ENCODE measurements around the gene THSD4.
"Not testable (repeated sequence)": the region's sequence is repeated elsewhere in the genome, so short reads cannot be mapped to it uniquely, and the experiment has no call there.

Gene THSD4

DNA sequence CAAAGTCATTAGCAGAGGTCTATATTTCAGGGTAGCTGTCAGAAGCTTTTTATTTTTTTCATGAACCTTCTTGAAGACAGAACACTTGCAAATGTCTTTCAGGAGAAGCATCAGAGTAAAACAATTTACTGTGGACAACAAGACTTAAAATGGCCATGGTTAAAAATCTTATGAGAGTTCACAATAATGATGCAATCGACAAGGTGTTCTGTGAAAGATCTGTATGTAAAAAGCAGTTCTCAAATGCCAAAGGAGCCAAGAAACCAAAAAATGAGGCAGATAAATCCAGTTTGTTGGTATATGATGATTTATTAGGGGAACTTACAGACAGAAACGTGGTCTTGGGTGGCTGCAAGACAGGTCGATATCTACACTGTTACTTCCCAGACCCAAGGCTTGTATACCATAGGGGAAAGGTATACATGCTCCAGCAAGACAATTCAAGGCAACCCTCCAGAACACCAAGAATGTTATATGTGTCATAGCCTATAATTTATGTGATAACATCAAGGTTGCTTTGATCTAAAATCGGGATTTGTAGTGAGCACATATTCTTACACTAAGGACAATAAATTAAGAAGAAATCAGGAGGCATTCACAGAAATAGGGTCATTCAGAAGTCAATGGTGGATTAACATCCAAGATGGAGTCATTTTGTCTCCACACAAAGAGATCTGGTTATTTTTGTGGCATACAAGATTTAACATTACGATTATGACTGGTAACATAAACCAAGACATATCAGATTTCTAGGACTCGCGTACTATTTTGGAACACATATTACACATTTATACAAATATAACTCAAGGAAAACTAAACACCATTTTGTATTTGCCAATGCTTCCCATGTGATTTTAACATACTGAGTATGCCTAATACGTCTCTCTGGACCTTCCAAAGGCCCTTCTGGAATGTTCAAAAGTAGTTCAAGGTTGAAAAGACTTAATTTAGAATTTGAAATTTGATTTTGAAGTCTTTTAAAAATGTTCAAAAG lies 316.4 kb downstream of the THSD4 start:
- no peak for TF ChIP-seq Cebpa-rat (IDR thresholded peaks at IDR 0.05)
- Histone ChIP-seq H3K36me3 (no peaks in the 10 kb centered on the region), H3K27me3 (no peaks in the 10 kb centered on the region), H3K27ac (no peak overlapping the region), H3K9ac (no peak overlapping the region), H4K20me1 (no peaks in the 10 kb centered on the region), H3K9me3 (replicated peaks in 1 of 11) (no peaks in the 10 kb centered on the region), H3K4me2 (no peak overlapping the region), H3K4me3 (no peak overlapping the region), H3K4me1 (peaks cover 0 to 12% (median 3%) of the 10 kb centered on the region in 10 experiments; a peak in 7 of 20 replicates)

DNA sequence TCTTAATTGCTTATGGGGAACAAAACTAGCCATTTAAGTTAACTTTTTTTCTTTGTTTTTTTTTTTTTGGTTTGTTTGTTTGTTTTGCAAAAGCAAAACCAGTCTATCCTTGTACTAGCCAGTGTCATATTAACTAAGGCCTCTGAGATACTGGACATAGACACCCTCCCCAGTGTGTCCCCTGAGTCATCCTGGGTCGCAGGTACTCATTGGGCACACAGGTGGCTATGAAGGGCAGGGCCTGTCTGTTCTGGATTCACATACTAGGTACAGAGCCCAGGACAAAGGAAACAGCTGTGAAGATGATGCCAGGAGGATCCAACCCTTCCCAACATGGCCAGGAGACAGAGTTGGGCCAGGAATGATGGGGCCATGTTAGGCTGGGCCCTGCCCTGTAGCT lies 318.1 kb downstream of the THSD4 start:
- peaks cover 0 to 6% (median 2%) of the 10 kb centered on the region in 10 experiments; a peak in 7 of 20 replicates for H3K4me1 ChIP-seq
- no peak overlapping the region for H3K9ac ChIP-seq
- no peaks in the 10 kb centered on the region for H4K20me1 ChIP-seq
- no peak overlapping the region for H3K4me2 ChIP-seq
- H3K9me3 ChIP-seq (replicated peaks in 1 of 11) = no peaks in the 10 kb centered on the region
- H3K4me3 ChIP-seq = no peak overlapping the region
- no peaks in the 10 kb centered on the region for H3K36me3 ChIP-seq
- H3K27ac ChIP-seq = no peak overlapping the region
- H3K27me3 ChIP-seq = no peaks in the 10 kb centered on the region
- no peak for TF ChIP-seq Cebpa-rat (IDR thresholded peaks at IDR 0.05)

DNA sequence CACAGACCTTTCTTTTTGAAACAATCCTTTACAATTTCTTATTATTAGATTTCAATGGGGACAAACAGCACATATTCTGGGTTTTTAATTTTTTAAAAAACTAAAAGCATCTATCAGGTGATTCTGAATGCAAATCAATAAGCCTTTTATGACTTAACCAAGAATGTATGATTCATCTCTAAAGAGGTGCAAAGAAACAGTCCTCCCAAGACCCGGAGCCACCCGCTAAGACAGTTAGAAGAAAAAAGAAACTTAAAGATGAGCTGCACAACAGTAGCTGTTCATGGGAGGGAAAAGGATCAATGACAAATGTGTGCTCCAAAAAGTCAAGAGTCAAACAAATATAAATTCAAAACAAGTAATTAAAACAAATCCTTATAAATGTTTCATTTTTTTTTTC lies 319.5 kb downstream of the THSD4 start:
- no peaks in the 10 kb centered on the region for H4K20me1 ChIP-seq
- H3K4me2 ChIP-seq = no peak overlapping the region
- H3K27ac ChIP-seq = no peak overlapping the region
- no peak for TF ChIP-seq Cebpa-rat (IDR thresholded peaks at IDR 0.05)
- no peak overlapping the region for H3K9ac ChIP-seq
- no peak overlapping the region for H3K4me3 ChIP-seq
- no peaks in the 10 kb centered on the region for H3K36me3 ChIP-seq
- H3K9me3 ChIP-seq (replicated peaks in 1 of 11) = no peaks in the 10 kb centered on the region
- H3K27me3 ChIP-seq = no peaks in the 10 kb centered on the region
- H3K4me1 ChIP-seq = no peaks in the 10 kb centered on the region

DNA sequence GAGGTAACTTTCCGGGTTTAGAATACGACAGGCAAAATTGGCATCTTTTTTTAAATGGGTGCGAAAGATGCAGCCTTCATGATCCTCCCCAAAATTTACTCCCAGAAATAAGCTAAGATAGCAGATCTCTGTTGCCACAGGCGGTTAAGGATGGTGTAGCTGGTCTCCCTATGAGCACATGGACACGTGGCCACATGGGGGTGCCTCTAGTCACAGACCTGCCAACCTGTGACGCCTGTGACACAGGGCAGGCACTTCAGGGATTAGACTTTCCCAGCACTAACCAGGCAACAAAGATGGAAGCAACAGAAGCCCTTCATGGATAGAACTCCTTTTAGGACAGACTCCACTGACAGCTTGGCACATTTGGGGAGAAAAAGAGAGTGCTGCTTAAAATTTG lies 320.3 kb downstream of the THSD4 start:
- no peak overlapping the region for H3K4me2 ChIP-seq
- H4K20me1 ChIP-seq = no peaks in the 10 kb centered on the region
- H3K4me1 ChIP-seq = no peaks in the 10 kb centered on the region
- H3K27ac ChIP-seq = no peak overlapping the region
- no peaks in the 10 kb centered on the region for H3K9me3 ChIP-seq (replicated peaks in 1 of 11)
- no peak overlapping the region for H3K4me3 ChIP-seq
- no peak overlapping the region for H3K9ac ChIP-seq
- no peaks in the 10 kb centered on the region for H3K36me3 ChIP-seq
- no peak for TF ChIP-seq Cebpa-rat (IDR thresholded peaks at IDR 0.05)
- H3K27me3 ChIP-seq = no peaks in the 10 kb centered on the region

DNA sequence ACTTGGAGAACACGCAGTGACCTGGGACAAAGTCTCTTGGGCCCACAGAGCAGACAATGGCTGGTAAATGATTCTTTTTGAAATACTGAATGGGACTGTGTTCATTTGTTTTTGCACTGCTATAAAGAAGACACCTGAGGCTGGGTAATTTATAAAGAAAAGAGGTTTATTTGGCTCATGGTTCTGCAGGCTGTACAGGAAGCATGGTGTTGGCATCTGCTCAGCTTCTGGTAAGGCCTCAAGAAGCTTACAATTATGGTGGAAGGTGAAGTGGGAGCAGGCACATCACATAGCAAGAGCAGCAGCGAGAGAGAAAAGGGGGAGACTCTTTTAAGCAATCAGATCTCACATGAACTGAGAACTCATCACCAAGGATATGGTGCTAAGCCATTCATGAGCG lies 321.6 kb downstream of the THSD4 start:
- Histone ChIP-seq H3K4me1 (peaks cover 0 to 3% (median 0%) of the 10 kb centered on the region in 10 experiments; a peak in 3 of 20 replicates), H3K9me3 (replicated peaks in 1 of 11) (no peaks in the 10 kb centered on the region), H4K20me1 (no peaks in the 10 kb centered on the region), H3K27ac (no peak overlapping the region), H3K27me3 (no peaks in the 10 kb centered on the region), H3K4me3 (no peak overlapping the region), H3K9ac (no peak overlapping the region), H3K36me3 (no peaks in the 10 kb centered on the region), H3K4me2 (no peak overlapping the region)
- TF ChIP-seq Cebpa-rat (IDR thresholded peaks at IDR 0.05) = no peak

DNA sequence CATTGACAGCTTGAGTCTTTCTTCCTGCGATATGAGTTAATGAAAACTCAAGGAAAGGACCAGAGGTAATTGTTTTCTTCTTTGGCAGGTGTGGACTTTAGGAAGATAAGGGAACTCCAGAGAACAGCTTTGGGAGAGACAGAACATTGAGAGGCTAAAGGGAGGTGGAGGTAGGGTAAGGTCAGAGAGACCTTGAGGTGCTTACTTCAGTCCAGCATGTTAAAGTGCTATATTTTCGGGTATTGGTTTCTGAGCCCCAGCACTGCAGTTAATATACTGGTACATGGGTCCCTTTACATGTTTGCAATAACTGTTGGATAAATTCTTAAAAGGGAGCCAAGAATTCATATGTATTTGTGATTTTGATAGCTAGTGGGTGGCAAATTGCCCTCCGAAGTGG lies 322.1 kb downstream of the THSD4 start:
- TF ChIP-seq Cebpa-rat (IDR thresholded peaks at IDR 0.05) = no peak
- Histone ChIP-seq H4K20me1 (no peaks in the 10 kb centered on the region), H3K4me1 (peaks cover 0 to 7% (median 0%) of the 10 kb centered on the region in 10 experiments; a peak in 3 of 20 replicates), H3K4me3 (no peak overlapping the region), H3K27me3 (no peaks in the 10 kb centered on the region), H3K4me2 (no peak overlapping the region), H3K27ac (no peak overlapping the region), H3K9ac (no peak overlapping the region), H3K9me3 (replicated peaks in 1 of 11) (no peaks in the 10 kb centered on the region), H3K36me3 (no peaks in the 10 kb centered on the region)

DNA sequence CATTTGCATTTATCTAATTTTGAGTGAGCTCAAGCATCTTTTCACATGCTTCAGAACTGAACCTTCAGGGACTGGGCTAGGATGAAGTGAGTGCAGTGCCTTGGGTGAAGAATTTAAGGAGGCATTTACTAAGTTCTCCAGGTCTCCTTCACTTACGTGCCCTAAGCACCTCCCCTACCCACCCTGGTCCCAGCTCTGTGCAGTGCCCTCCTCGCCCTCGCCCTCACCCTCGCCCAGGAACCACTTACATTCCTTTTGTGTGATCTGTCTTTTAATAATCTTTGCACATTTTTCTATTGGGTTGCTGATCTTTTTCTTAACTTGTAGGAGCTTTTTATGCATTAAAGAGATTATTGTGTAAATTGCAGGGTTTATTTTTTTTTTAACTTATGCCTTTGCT lies 322.6 kb downstream of the THSD4 start:
- Histone ChIP-seq H3K4me1 (peaks cover 0 to 11% (median 3%) of the 10 kb centered on the region in 10 experiments; a peak in 11 of 20 replicates), H4K20me1 (no peaks in the 10 kb centered on the region), H3K27ac (no peak overlapping the region), H3K36me3 (no peaks in the 10 kb centered on the region), H3K4me3 (no peak overlapping the region), H3K27me3 (no peaks in the 10 kb centered on the region), H3K9ac (no peak overlapping the region), H3K9me3 (replicated peaks in 1 of 11) (no peaks in the 10 kb centered on the region), H3K4me2 (no peak overlapping the region)
- no peak for TF ChIP-seq Cebpa-rat (IDR thresholded peaks at IDR 0.05)

DNA sequence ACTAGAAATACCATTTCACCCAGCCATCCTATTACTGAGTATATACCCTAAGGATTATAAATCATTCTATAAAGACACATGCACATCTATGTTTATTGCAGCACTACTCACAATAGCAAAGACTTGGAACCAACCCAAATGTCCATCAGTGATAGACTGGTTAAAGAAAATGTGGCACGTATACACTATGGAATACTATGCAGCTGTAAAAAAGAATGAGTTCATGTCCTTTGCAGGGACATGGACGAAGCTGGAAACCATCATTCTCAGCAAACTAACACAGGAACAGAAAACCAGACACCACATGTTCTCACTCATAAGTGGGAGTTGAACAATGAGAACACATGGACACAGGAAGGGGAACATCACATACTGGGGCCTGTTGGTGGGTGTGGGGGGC lies 324.2 kb downstream of the THSD4 start:
- H3K27ac ChIP-seq; H3K9me3 ChIP-seq (replicated peaks in 1 of 11): not testable (repeated sequence)

DNA sequence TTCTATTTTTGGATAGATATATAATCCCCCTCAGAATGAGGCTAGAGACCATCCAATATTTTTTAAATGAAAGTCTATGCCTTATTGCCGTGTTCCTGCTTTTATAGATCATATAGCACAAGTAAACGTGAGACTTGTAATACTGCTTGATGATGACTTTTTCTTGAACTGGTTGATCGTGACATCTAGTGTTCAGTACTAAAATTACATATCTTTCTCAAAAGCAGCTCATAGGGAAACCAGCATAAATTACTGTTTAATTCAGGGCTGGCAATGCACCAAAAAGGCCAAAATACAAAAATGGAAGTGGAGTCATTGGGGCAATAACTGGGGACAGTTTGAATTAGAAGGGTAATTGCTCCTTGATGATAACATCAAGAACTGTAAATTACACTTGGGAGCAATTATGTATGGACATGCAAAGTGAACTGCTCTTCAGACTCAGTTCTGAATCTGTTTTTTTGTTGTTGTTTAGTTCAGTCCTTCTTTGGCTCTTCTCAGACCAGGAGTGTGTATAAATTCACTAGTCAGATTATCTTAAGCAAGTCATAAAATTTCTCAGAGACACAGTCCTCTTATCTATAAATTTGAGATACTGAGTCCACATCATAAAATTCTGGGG lies 325.3 kb downstream of the THSD4 start:
- no peaks in the 10 kb centered on the region for H3K9me3 ChIP-seq (replicated peaks in 1 of 11)
- no peak overlapping the region for H3K9ac ChIP-seq
- no peak for TF ChIP-seq Cebpa-rat (IDR thresholded peaks at IDR 0.05)
- peaks cover 8 to 21% (median 14%) of the 10 kb centered on the region in 10 experiments for H3K4me1 ChIP-seq
- H3K4me3 ChIP-seq = no peak overlapping the region
- H4K20me1 ChIP-seq = no peaks in the 10 kb centered on the region
- H3K4me2 ChIP-seq = no peak overlapping the region
- H3K36me3 ChIP-seq = no peaks in the 10 kb centered on the region
- no peaks in the 10 kb centered on the region for H3K27me3 ChIP-seq
- no peak overlapping the region for H3K27ac ChIP-seq

More for the DNA sequence above, 324.2 kb downstream of the THSD4 start:
- peaks cover 0 to 21% (median 6%) of the 10 kb centered on the region in 10 experiments; a peak in 12 of 20 replicates for H3K4me1 ChIP-seq
- not testable (repeated sequence) for H3K4me2 ChIP-seq, H3K9ac ChIP-seq, H3K4me3 ChIP-seq, H3K36me3 ChIP-seq, H4K20me1 ChIP-seq, H3K27me3 ChIP-seq
